ENCODE measurements around the gene TES.

TES gene

DNA sequence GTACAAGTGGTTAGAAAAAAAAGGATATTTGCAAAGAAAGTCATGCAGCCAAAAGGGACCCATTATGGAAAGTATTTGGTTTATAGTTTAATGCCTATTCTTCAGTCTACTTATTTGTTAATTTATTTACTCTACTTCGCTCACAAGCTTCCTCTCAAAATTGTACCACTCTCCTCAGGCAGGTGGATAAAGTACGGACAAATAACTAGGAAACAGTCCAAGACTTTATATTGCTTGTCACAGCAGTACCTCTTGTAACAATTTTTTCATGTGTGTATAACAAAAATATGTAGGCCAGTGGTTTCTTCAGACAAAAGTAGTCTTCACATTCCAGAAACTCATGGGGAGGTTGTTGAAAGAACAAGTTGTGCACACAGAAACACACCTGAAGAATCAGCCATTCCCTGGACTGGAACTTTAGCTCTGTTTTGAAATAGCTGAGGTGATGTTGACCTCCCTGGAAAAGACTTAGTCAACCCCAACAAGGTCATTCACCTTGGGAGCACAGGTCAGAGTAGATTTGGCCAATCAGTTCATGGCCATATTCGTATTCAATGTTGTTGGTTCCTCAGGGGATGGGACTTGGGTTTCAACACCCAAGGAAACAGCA lies 73.4 kb downstream of the TES start:
- DNase-seq (ENCODE audit: low read depth): no peak
- no peak overlapping the region for H3K4me3 ChIP-seq (ENCODE audit: low read depth, low read length)
- TF ChIP-seq, protein P1, sequence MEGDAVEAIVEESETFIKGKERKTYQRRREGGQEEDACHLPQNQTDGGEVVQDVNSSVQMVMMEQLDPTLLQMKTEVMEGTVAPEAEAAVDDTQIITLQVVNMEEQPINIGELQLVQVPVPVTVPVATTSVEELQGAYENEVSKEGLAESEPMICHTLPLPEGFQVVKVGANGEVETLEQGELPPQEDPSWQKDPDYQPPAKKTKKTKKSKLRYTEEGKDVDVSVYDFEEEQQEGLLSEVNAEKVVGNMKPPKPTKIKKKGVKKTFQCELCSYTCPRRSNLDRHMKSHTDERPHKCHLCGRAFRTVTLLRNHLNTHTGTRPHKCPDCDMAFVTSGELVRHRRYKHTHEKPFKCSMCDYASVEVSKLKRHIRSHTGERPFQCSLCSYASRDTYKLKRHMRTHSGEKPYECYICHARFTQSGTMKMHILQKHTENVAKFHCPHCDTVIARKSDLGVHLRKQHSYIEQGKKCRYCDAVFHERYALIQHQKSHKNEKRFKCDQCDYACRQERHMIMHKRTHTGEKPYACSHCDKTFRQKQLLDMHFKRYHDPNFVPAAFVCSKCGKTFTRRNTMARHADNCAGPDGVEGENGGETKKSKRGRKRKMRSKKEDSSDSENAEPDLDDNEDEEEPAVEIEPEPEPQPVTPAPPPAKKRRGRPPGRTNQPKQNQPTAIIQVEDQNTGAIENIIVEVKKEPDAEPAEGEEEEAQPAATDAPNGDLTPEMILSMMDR (IDR thresholded peaks at IDR 0.05; ENCODE audit: insufficient read depth, low read depth, low read length, missing control alignments): no peak

DNA sequence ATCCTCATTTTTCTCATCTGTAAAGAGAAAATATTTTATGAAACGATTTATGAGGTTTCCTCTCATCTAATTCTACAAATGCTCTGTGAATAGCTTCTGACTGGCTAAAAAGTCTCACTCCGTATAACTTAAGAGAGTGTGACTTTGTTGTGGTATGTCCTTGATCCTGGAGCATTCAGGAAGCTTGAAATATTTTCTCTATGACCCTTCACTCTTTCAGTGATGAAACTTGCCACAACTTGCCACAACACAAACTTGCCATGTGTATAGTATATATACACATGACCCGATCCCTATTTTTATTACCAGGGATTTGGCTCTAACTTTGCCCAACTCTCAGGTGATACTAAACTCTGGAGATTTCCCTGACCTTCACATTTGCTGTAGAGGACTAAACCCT lies 74.1 kb downstream of the TES start:
- H3K4me3 ChIP-seq (ENCODE audit: low read depth, low read length): no peak overlapping the region
- TF ChIP-seq, protein P1 (IDR thresholded peaks at IDR 0.05; ENCODE audit: insufficient read depth, low read depth, low read length, missing control alignments): no peak
- DNase-seq (ENCODE audit: low read depth): no peak

DNA sequence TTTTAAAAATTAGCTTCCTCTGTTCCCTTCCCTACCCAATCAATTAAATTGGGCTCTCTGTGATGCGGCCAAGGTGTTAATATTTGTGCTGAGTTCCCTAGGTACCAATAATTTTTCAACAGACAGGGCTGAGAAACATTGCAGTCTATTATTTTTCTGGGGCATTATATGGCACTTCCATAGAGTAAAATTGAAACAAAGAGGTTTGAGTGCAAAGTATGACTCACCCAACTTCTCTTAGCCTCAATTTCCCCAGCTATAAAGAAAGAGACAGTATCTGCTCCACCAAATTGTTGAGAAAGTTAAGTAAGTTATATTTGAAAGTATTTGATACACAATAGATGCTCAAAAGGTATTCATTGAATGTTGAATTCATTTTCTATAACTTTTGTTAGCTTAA lies 74.9 kb downstream of the TES start:
- no peak for DNase-seq (ENCODE audit: low read depth)
- no peak overlapping the region for H3K4me3 ChIP-seq (ENCODE audit: low read depth, low read length)
- TF ChIP-seq, protein P1 (IDR thresholded peaks at IDR 0.05; ENCODE audit: insufficient read depth, low read depth, low read length, missing control alignments): no peak

DNA sequence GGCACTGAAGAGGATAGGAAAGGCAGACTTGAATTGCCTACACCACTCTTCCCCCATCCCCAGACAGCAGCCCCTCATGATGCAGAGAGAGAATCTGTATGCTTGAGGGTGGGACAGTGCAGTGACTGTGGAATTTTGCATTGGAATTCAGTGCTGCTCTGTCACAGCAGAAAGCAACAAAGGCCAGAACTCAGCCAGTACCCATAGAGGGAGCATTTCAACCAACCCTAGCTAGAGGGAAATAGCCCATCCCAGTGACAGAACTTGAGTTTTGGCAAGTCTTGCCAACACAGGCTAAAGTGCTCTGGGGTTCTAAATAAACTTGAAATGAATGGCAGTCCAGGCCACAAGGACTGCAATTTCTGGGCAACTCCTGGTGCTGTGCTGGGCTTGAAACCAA lies 80.4 kb downstream of the TES start:
- no peak for DNase-seq (ENCODE audit: low read depth)
- no peak overlapping the region for H3K4me3 ChIP-seq (ENCODE audit: low read depth, low read length)
- TF ChIP-seq, protein P1 (IDR thresholded peaks at IDR 0.05; ENCODE audit: insufficient read depth, low read depth, low read length, missing control alignments): no peak

DNA sequence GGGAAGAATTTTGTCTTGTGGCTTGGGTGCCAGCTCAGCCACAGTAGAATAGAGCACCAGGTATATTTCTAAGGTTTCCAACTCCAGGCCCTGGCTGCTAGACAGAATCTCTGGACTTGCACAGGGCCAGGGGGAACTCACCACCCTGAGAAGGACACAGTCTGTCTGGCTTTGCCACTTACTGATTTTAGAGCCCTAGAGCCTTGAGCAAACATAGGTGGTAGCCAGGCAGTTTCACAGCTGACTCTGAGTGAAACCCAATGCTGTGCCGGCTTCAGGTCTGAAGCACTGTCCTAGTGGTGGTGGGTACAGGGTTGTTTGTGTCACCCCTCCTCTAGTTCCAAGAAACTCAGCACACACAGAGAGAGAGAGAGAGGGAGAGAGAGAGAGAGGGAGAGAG lies 81.6 kb downstream of the TES start:
- TF ChIP-seq, protein P1 (IDR thresholded peaks at IDR 0.05; ENCODE audit: insufficient read depth, low read depth, low read length, missing control alignments): no peak
- no peak for DNase-seq (ENCODE audit: low read depth)
- no peak overlapping the region for H3K4me3 ChIP-seq (ENCODE audit: low read depth, low read length)

DNA sequence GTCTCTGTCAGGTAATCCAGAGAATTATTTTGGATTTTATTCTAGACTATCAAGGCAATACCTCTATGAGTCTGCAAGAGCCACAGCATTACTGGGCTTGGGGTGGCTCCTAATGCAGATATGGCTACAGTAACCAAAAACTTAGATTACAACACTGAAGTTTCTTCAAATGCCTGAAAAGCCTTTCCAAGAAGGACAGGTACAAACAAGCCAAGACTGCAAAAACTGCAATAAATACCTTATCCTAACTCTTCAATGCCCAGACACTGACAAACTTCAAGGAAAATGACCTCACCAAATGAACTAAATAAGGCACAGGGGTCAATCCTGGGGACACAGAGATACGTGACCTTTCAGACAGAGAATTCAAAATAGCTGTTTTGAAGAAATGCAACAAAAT lies 82.0 kb downstream of the TES start:
- H3K4me3 ChIP-seq (ENCODE audit: low read depth, low read length): no peak overlapping the region
- DNase-seq (ENCODE audit: low read depth): no peak
- TF ChIP-seq, protein P1 (IDR thresholded peaks at IDR 0.05; ENCODE audit: insufficient read depth, low read depth, low read length, missing control alignments): no peak

DNA sequence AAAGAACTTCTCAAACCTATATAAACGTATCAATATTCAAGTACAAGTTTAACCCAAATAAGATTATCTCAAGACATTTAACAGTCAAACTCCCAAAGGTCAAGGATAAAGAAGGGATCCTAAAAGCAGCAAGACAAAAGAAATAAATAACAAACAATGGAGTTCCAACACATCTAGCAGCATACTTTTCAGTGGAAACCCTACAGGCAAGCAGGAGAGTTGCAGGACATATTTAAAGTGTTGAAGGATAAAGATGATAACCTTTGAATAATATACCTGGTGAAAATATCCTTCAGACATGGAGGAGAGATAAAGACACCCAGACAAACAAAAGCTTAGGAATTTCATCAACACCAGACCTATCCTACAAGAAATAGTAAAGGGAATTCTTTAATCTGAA lies 82.8 kb downstream of the TES start:
- DNase-seq (ENCODE audit: low read depth): no peak
- H3K4me3 ChIP-seq (ENCODE audit: low read depth, low read length): no peak overlapping the region
- TF ChIP-seq, protein P1 (IDR thresholded peaks at IDR 0.05; ENCODE audit: insufficient read depth, low read depth, low read length, missing control alignments): peak; percentile 20

Data from GM12865 (cell line).